GM12864 (cell line): ENCODE results near the gene HKDC1.
"Not testable (repeated sequence)": the region's sequence is repeated elsewhere in the genome, so short reads cannot be mapped to it uniquely, and the experiment has no call there.

Source experiments
- DNase-seq: peaks from one replicate; pipeline ENCODE4 v3.0.0-alpha.2; 2011; ENCODE audit warnings: low read depth
- H3K4me3 ChIP-seq: 2 replicates; pipeline ENCODE4 v1.5.1; 2011; ENCODE audit warnings: mild to moderate bottlenecking, low read depth, low read length, control low read depth
- TF ChIP-seq, protein P1 (sequence below): IDR thresholded peaks from 2 replicates; pipeline ENCODE4 v1.5.1; 2011; ENCODE audit warnings: low read depth, mild to moderate bottlenecking, moderate library complexity, low read length, control low read depth, inconsistent platforms; ENCODE audit errors: missing control alignments

Gene HKDC1

DNA sequence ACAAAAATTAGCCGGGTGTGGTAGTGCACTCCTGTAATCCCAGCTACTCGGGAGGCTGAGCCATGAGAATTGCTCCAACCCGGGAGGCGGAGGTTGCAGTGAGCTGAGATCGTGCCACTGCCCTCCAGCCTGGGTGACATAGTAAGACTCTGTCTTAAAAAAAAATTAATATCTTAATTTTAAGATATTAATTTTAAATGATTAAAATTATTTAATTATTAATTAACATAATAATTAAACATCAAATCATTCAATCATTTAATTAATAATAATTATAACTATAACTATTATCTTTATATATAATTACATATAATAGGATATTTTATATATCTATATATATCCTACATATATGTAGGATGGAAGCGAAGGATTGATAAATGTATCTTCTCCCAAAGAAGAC lies 56.4 kb downstream of the HKDC1 start:
- TF ChIP-seq, protein P1, sequence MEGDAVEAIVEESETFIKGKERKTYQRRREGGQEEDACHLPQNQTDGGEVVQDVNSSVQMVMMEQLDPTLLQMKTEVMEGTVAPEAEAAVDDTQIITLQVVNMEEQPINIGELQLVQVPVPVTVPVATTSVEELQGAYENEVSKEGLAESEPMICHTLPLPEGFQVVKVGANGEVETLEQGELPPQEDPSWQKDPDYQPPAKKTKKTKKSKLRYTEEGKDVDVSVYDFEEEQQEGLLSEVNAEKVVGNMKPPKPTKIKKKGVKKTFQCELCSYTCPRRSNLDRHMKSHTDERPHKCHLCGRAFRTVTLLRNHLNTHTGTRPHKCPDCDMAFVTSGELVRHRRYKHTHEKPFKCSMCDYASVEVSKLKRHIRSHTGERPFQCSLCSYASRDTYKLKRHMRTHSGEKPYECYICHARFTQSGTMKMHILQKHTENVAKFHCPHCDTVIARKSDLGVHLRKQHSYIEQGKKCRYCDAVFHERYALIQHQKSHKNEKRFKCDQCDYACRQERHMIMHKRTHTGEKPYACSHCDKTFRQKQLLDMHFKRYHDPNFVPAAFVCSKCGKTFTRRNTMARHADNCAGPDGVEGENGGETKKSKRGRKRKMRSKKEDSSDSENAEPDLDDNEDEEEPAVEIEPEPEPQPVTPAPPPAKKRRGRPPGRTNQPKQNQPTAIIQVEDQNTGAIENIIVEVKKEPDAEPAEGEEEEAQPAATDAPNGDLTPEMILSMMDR, result no peak
- no peak for DNase-seq
- H3K4me3 ChIP-seq, result no peak overlapping the region

DNA sequence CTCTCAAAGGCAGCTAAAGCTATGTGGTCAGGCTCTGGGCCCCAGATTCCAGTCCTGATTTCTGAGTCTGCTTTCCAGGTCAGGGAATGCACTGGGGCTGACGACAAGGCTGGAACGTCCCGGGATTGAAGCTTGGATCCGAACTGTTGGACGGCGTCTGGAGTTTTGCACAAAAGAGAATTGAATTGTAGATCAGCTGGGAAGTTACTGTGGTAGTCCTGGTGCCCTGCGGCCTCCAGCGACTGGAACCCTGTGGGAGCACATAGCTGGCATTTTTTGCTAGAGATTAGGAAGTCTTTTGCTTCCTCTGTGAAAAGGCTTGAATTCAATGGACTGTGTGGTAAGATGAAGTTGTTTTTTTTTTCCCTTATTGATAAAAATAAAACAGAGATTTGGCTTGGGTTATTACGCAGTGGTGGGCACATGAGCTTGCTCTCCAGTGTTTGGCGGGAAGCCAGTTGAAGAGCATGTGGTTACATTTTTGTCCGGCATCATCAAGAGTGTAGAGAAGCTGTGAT lies 58.4 kb downstream of the HKDC1 start, which contains the start of gene HK1:
HK1 (plus strand) TSS at position 51 of the 518 bp plus-strand sequence.
- no peak for DNase-seq
- H3K4me3 ChIP-seq, result no peak within 1 kb of the TSS

DNA sequence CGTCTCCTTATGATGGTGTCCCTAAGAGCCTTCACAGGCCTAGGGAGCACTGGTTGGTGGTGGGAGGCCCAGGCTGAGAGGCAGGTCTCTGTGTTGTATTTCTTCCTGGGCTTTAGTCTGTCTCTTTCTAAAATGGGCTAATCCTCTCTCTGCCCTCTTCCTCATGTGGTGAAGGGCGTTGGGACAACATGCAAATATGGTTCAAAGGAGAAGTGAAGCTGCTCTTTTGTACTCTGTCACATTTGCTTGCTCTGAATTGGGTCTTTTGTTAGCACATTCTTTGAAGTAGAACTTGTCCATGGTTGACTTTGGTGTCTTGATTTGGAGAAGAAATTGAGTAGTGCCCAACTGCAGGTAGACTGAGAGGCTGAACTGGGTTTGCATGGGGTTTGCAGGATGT lies 59.0 kb downstream of the HKDC1 start:
- no peak overlapping the region for H3K4me3 ChIP-seq
- no peak for DNase-seq
- TF ChIP-seq, protein P1, result no peak

More for the DNA sequence above, 58.4 kb downstream of the HKDC1 start, which contains the start of gene HK1:
- TF ChIP-seq, protein P1, result no peak

DNA sequence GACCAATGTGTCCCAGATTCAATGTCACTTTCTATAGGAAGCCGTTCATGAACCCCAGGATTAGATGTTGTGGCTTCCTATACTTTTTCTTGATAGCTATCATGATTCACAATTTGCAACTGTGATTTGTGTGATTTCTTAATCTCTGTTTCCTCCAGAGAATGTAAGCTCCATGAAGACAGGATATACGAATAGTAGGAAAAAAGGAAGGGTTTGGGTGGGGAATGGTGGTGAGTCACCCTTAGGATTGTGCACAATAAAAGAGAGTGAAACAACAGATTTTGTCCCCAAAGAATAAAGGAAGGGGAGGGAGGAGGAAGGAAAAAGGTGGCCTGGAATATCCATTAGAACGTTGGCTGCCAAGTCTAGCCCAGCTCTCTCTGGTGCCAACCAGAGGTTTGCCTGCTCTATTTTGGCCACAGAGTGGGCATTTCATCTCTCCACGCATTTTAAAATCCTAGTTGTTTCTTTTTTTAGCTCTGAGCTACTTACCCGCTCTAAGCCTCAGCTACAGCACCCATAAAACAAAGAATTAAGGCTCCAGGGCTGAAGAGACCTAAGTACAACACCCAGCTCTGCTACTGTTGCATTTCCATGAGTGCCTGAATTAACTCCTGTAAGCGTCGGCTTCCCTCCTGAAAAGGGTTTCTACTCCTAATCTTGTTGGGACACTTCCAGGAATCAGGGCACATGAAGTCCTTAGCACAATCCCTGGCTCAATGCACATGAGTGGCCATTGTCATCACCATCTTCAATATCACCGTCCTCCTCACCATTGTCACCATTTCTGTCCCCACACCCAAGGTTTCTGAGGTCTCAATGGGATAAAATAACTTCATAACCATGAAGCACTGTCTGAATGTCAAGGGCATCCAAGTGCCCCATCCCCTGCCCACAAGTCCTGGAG lies 61.6 kb downstream of the HKDC1 start:
- no peak for DNase-seq
- TF ChIP-seq, protein P1, result no peak
- no peak overlapping the region for H3K4me3 ChIP-seq

DNA sequence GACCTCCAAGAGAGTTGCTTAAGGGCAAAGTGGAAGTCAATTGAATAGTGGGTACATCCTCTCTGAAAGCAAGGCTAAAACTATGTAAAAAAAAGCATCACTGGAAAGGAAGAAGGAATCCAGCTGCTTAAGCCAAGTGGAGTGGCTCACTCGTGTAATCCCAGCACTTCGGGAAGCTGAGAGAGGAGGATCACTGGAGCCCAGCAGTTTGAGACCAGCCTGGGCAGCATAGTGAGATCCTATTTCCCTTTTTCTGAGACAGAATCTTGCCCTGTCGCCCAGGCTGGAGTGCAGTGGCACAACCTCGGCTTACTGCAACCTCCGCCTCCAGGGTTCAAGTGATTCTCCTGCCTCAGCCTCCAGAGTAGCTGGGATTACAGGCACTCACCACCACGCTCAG lies 64.3 kb downstream of the HKDC1 start:
- not testable (repeated sequence) for H3K4me3 ChIP-seq, DNase-seq

DNA sequence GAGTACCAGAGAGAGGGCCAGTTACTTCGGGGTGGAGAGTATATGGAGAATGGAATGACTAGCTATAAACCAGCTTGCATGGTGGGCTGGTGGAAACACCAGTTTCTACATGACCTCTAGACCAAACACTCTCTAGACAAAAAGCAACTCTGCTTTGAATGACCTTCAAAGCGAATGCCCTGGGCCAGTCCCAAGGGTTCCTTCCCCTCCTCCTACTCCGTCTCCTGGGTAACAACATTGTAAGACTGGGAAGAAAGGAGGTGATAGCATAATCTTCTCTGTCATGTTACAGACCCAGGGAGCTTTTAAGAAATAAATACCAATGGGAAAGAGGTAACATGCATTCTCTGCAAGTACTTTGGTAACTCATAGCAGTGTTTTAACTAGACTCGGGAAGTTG lies 65.6 kb downstream of the HKDC1 start:
- TF ChIP-seq, protein P1, result no peak
- DNase-seq, result no peak
- H3K4me3 ChIP-seq, result no peak overlapping the region

DNA sequence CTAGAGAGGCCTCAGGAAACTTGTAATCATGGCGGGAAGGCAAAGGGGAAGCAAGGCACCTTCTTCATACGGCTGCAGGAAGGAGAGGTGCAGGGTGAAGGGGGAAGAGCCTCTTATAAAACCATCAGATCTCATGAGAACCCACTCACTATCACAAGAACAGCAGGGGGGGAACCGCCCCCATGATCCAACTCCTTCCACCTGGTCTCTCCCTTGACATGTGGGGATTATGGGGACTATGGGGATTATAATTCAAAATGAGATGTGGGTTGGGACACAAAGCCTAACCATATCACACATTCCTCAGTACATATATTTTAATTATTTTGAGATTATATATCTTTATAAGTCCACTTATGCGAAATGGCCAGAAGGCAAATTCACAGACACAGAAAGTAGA lies 67.0 kb downstream of the HKDC1 start:
- TF ChIP-seq, protein P1, result no peak
- no peak overlapping the region for H3K4me3 ChIP-seq
- DNase-seq, result no peak
